GM19043 (cell line): ENCODE results near the gene DAB2.

Source experiments
- ATAC-seq: cut with Tn5 transposase; IDR thresholded peaks from one replicate; pipeline ENCODE4 v1.9.1; 2021; ENCODE audit warnings: low read depth; ENCODE audit not compliant: unreplicated experiment

The DAB2 gene

DNA sequence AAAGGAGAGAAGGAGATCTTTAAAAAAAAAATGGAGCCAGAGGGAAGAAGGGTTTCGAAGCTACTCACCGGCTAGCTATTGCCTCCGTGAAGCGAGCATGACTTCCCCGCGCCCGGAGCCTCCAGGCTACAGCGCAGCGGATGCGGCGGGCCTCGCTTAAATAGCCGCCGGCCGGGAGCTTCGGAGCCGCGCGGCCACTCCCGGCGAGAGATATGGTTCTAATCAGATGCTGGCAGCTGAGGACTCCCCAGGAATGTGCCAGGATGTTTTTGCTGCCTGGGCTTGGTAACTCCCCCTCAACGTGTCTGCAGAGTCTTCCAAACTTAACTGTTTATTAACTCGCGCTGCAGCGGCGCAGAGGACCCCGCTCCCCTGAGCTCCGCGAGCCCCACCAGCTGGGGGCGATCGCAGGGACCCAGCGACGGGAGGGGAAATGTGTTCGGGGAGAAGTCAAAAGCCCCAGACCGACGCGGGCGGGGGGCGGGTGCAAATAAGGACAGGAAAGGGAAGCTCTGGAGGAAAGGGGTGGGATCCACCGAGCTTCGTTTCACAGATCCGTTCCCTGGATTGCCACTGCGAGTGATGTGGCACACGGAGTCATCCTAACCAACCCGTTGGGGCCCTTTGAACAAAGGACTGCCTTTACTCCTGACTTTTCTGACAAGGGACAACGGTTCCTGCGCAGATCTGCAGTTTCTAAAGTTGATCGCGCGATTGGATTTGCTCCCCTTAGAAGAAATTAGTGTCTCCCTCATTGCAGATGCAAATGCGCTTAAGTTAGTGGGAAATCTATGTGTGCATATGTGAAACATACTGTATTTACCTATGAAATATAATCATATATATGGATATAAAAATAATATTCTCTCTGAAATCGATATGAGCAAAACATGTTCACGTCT lies at the start of gene DAB2:
Gene DAB2, minus strand, starts transcription at position 245 of the 902 bp plus-strand sequence. CDS start 30,660 bp downstream, outside the sequence.
- ATAC-seq = peak; percentile 59

DNA sequence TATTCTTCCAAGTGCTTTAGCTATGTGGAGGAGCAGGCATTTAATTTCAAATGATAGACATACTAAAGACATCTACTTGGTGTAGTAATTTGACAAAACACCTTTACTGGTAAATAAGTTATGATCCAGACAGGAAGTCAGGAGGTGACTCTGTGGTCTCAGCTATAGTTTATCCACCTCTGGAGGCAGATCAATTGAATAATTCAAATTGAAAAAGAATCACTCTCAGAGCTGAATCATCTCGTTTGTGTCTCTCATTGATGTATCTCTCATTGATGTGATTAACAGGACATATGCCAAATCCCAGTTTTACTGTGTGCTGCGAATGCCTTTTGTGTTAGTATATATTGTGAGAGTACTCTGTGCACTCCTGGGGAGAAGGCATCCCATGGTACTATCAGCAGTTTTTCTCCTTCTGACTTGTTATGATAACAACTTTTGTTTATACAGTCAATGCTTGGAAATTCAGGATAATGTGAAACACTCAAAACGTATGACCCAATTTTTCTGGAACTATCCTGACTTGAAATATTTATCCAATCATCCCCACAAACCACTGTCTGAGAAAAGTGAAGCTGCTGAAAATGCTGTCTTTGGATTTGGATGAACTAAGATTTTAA lies 48.5 kb upstream of the DAB2 start:
- ATAC-seq = no peak

DNA sequence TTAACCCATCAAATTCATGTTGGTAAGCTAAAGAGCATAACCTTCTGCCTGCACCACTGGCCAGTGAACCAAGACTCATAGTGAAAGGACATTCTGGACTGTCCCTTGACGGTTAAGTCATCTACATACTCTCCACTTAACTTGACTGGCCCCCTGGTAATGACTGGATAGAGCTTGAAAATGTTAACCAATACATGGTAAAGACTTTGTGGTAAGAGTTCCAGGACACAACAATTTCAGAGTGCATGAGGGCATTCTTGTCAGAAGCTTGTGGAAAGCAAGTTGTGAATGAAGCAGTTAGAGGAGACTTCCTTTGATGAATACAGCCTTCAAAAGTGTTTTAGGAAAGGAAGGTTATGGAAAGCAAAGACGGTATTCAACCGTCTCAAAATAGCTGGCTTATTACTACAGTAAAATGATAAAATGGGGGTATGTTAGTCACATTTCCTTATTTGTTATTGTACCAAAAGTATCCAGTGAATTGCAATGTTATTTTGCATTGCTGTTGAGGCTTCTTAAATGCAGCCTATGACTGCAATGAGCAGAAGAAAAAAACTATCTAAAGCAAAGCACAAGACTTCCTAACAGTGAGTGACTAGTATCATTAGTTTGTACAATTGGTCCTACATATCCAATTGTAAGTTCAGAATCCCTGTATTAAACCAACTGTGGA lies 47.2 kb upstream of the DAB2 start:
- ATAC-seq = no peak

DNA sequence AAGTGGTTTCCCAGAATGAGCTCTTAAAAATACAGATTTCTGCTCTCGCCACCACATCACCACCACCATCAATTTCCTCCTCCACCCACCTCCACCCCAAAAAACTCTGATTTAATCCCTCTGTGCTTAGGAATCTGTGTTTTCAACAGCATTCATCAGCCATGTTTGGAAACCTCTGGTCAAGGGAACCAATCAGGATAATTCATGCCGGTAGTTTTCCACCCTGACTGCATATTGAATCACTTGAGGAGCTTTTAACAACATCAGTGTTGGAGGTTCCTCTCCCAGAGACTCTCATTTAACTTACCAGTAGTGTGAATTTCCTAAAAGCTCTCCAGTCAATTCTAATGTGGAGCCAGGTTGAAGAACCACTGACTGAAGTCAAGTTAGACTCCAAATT lies 46.0 kb upstream of the DAB2 start:
- no peak for ATAC-seq

DNA sequence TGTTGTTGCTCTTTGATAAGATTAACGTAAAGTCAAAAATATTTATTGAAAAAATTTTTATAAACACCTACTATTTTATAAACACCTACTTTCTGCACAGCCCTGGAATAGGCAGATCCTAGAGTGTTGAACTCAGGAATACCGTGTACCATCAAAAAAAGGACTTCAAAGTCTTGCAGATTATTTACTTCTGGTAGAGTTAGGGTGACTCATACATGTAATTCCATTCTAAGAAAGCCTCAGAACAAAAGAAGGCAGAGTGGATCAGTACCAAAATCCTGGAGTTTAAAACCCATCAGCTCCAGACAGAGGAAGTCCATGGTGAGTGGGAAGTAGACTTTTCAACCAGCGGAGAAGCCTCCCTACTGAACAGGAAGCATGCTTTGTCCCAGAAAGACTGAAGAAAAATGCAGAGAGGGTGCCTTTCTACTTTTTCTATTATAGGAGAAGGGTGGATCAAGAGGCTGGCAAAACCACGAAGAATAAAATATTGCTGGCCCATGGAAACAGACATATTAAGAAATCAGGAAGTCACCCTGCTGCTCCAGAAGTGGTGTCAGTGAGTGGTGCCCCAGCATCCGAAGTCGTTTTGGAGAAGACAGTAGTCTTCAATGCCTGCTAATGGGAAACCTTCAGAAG lies 45.1 kb upstream of the DAB2 start:
- no peak for ATAC-seq

DNA sequence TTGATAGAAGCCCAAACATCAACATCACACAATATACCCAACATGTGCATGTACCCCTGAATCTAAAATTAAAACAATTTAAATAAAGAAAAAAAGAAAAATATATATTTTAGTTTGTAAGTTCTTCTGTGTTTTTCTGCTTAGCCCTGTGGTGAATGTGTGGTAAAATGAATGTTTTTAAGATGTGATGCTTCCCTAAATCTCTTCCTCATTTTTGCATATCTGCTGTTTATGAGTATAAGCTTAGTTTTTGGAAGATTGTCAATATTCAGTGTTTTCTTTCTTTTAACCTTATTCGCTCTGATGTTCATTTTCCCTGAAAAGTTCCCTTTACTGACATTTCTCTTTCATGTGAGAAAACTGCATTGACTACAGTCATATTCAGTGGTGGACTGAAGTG lies 44.4 kb upstream of the DAB2 start:
- ATAC-seq = no peak

DNA sequence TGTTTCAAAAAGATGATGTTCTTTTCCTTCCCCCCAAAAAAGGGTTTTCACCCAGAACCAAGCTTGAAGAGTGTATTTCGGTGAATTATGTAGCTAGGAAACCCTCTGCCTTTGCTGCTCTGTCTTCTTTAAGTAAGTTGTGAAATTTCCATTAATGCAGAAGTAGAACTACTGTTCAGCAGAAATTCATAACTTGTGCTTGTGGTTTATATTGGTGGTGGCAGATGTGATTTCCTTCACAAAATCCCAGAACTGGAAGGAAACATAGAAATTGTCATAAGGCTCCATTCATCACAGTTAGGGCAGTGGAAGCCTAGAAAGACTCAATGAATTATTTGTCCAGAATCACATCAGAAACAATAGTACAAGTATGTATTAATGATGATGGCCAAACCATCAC lies 42.1 kb upstream of the DAB2 start:
- ATAC-seq = no peak

DNA sequence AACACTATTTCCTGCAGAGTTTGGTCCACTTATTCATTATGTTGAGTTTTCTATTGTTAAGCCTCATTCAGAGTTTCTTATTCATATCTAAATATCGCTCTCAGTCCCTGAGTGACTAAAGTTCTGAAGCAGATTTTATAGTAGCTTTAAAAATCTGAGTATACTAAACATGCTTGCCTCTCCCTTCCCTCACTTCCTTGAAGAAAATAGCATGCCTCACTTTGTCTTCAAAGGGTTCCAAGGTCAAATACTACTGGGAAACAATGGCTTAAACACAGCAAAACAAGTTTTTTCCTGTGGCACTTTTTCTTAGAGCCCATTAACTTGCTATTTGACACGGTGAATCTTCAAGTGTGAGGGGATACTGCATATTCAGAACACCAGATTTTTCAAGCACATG lies 41.1 kb upstream of the DAB2 start:
- no peak for ATAC-seq

DNA sequence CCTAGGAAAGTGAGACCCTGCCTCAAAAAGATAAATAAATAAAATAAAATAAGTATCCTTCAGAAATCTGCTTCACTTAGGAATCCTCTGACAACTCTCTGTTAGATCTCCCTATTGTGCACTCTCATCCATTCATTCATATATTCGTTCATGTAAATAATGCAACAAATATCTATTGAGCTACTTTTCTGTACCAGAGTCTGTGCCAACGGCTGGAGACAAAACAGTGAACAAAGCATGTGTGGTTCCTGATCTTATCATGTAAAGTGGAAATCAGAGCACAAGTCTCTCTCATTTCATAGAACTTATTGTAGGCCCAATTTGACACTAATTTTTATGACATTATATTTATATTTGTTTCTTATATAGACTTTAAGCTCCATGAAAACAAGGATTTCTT lies 40.3 kb upstream of the DAB2 start:
- no peak for ATAC-seq

DNA sequence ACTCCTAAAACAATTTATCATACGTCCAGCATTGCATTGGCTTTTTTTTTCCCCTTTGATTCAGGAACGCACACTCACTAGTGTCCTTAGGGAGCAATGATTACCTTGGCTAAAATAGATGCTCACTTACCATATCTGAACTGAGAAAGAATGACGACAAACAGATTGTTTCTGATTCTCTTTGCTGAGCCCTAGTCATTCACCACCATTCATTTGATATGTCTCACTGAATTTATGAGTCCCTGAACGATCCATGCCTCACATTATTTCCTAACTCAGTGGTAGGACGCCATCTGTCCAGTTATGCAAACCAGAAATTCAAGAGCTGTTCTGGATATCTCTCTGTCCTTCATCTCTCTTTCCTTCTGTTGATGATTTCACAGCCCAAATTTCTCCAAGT lies 39.3 kb upstream of the DAB2 start:
- no peak for ATAC-seq

DNA sequence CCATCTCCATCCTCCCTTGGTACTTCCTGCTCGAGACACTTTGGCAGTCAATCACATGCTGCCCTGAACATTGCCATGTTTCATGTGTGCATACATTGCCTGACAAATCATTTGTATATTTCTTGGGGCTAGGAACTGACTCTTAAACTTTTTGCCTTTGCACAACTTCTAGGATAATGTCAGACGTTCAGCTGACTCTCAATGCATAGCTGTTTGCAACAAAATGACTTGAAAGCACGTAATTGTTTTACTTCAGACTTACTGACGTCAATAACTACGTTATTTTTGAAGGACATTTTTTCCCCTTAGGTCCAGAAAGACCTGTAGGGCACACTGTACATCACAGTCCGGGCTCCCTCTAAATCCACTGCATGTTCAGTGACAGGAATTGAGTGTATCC lies 37.4 kb upstream of the DAB2 start:
- no peak for ATAC-seq

DNA sequence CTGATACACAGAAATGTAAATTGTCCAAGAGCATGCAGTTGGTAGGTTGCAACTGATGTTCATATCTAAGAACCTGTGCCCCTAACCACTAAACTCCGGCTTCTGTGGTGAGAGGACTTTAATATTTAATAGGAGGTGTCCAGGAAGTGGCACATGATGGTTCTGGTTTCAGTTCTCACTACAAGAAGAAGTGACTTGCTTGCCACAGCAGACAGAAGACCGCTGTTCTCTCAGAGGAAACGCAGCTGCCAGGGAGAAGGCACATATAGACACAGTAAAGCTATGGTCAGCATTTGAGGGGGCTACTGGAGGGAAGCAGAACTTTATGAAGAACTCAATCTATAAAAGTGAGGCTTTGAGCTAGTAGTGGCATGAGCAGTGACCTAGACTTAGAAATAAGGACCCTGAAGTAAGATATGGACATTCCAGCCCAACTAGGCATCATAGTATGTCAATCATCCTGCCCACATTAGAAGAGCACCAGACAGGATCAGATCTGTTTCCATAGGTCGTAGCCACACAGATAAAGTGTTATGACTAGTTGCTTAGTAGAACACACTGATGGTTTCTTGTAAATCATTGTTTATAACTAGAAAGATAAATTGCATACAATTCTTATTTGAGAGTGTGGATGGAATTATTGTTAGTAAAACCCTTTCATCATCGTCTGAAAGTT lies 36.4 kb upstream of the DAB2 start:
- peak; percentile 96 for ATAC-seq

DNA sequence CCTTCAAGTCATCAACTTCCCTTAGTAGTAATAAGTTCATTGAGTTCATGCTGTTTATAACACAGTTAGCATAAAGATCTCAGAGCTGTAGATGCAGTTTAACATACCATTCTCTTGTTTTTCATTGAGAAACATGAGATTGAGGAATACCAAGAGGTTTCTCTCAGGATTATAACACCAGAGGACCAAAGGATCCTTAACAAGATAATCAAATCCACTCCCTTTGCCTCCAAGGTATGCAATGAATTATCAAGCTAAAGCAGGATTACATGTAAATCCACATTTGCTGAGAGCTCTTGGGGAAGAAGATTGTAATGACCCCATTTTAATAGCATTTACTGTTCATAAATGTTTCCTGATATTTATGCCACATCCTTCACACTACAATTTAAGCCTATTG lies 35.1 kb upstream of the DAB2 start:
- ATAC-seq = no peak

DNA sequence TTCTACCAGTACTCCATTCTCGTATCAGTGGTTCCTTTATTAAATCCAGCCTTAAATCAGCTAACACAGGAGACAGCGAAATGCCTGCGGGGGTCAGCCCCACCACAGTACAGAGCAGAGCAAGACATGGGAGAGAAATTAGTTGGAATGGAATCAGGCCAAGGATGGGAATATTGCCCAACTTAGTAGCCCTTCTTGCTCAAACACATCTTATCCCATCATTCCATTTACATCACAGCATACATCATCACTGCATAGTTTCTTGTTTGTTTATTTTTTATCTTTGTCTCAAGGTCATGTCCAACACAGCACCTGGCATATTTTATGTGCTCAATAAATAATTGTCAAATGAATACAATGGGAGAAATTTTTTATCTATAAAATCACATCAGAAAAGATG lies 34.3 kb upstream of the DAB2 start:
- ATAC-seq = no peak

DNA sequence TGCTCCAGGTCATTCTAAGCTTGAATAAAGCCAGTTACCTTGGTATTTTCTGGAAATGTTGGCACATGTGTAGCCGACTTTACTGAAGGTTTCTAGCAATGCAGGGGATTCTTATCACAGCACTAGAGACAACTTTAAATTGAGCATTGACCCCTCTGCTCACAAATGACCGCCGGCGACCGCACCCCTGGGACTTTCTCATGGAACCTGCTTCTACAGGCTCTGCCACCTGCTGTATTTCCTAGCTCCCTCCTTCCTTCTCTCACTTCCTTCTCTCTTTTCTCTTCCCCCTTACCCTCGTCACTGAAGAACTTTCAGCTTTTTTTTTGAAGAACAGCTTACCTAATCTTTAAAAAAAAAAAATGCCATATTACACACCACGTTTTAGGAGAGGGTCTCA lies 30.9 kb upstream of the DAB2 start:
- ATAC-seq = no peak

DNA sequence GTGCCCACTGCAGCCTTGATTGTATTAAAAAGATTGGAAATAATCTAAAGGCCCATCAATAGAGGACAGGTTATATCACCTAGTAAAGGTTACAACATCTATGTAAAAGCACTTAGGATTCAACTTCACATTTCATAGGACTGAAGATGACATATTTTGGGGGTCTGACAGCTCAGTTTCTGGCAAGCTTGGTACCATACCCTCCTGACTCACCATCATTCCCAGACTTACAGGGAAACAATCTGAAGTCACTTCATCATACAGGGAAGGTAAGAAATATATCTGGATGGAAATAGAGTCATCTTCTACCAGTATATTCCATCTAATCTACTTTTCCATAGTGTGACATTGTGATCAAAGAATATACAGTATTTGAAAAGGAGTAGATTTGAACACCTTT lies 28.8 kb upstream of the DAB2 start:
- ATAC-seq = no peak

DNA sequence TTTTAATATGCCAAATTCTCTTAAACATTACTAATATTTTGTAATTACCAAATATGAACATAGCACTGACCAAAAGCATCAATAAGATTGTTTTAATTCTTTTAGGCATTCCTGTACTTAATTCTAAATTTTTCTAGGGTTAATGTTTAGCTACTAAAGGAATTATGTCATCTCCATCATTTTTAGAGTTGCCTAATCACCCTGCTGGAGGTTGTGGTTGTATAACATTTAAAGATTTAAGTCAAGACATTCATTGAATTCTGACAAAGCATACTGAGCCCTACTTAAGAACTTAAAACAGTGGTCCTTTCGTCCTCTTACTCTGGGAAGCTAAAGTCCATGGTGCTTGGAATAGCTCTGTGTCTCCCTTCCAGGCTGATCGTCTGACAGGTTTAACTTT lies 28.1 kb upstream of the DAB2 start:
- ATAC-seq = no peak

DNA sequence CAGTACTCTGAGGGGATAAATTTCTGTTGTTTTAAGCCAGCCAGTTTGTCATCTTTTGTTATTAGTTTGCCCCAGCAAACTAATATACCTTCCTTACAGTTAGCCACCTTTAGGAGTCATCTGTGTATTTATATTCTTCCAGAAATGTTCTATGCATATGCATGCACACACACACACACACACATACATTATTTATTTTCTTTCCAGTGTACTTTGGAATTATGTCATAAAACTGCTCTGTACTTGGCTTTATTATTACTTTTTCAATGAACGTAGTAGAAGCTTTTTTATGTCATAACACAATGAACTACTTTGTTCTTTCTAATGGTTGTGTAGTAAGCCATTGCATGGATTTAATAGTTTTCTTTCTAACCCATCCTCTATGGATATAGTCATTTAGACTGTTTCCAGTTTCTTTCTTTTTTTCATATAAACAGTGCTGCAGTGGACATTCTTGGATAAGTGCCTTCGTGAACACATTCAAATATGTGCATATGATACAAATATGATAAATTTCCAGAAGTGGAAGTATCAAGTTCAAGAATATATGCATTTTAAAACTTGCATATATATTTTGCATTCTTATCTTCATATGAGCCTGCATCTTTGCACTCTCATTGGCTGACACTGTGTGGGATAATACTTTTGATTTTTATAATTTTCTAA lies 26.6 kb upstream of the DAB2 start:
- no peak for ATAC-seq

DNA sequence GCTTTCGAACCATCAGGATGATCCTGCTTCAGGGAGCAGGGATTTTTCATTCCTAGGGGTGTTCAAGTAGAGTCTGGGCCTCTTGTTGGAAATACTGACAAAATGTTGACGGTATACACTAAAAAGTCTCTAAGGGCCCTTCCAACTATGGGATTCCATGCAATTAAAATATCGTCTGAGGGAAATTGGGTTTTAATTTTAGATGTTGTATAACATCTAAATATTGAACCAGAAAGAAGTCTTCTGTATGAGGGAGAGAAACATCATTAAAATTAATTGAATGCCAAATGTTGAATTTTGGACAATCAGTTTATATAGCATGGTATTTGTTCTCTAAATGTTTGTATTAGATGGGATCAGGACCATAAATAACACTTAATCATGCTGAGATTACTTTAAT lies 25.7 kb upstream of the DAB2 start:
- no peak for ATAC-seq

DNA sequence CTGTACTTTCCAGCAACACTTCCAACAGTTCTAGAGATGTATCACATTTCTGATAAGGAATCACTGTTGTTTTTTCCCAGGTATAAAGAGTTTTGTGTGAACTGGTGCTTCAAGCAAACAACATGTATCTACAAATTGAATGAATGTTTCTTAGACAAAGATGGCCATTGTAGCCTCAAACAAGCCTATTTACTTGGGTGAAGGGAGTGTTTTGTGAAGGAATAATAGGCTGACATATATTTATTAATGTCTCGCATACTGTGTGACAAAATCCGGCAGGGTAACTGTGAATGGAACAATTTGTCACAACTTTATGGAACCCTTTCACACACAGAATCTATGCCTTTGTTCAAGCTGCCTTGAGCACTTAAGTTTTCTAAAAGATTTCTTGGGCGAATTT lies 24.8 kb upstream of the DAB2 start:
- ATAC-seq = no peak
